Stimulated activated CD4-positive, alpha-beta T cell treated with anti-CD3 and anti-CD28 coated beads, Interleukin-1b, Interleukin-23, amount 100 ng/mL, for 4 hours (primary cell): Measurements from ENCODE around the gene TATDN2.

ENCODE experiments used
- DNase-seq, 2 donors: peaks; one replicate each; pipeline ENCODE4 v3.0.0-alpha.2; 2020; ENCODE audit warnings: low read depth in 2 of 2

Gene TATDN2

GRCh38 chr3:10317311-10317960 lies 69.2 kb downstream of the TATDN2 start:
- no peak for DNase-seq

GRCh38 chr3:10317961-10318350 lies 69.7 kb downstream of the TATDN2 start:
- DNase-seq = no peak

GRCh38 chr3:10319251-10319650 lies 71.0 kb downstream of the TATDN2 start:
- no peak for DNase-seq

- no peak for DNase-seq
Measured at GRCh38 chr3:10319804-10320203, 71.5 kb downstream of the TATDN2 start.

GRCh38 chr3:10320320-10320677 lies 72.0 kb downstream of the TATDN2 start:
- no peak for DNase-seq

- DNase-seq = no peak
Measured at GRCh38 chr3:10321630-10322351, 73.5 kb downstream of the TATDN2 start.

GRCh38 chr3:10322352-10322710 lies 74.1 kb downstream of the TATDN2 start:
- no peak for DNase-seq

- DNase-seq = no peak
Measured at GRCh38 chr3:10327592-10327991, 79.3 kb downstream of the TATDN2 start.

- no peak for DNase-seq
Measured at GRCh38 chr3:10328460-10329071, 80.3 kb downstream of the TATDN2 start.

GRCh38 chr3:10329495-10330015 lies 81.3 kb downstream of the TATDN2 start:
- no peak for DNase-seq

GRCh38 chr3:10330319-10330718 lies 82.1 kb downstream of the TATDN2 start:
- no peak for DNase-seq
